SK-N-MC (cell line): Measurements from ENCODE around the gene CCL13.

Source experiments
- EZH2 ChIP-seq: fragments of 200-600 bp; sonication (generic); IDR thresholded peaks from one replicate; pipeline ENCODE4 v1.6.1; 2017; ENCODE audit warnings: antibody characterized with exemption
- FOXP2 ChIP-seq: optimal IDR thresholded peaks from 2 replicates; pipeline ENCODE3; 2011; ENCODE audit warnings: mild to moderate bottlenecking, moderate library complexity; ENCODE audit not compliant: insufficient read depth; ENCODE audit errors: extremely low read length, control extremely low read depth
- POLR2AphosphoS5 ChIP-seq: IDR thresholded peaks from 2 replicates; pipeline ENCODE4 v1.6.1; 2012; ENCODE audit warnings: mild to moderate bottlenecking, low read depth, low read length, borderline replicate concordance

DNA sequence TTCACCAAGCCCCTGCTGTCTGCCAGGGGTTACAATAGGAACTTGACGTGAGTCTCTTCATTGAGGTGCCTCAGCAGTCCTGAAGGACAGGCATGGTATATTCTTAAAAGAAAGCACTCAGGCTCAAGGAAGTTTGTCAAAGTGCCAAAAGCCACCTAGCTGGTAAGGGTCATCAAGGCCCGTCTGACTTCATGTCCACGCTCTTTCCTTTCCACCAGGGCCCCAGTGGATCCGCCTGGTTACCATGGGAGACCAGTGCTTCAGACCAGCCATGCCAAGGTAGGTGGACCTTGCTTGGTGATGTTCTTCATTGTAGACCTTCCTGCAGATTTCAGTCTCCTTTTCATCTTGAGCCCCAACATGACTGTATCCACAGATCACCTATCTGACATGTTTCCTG lies 34.4 kb downstream of the CCL13 start:
- TF ChIP-seq POLR2AphosphoS5, result no peak
- TF ChIP-seq EZH2, result no peak
- TF ChIP-seq FOXP2, result no peak
